Liver (tissue), 9 donors: ENCODE measurements around the gene LSM10. TPM values are rescaled to one million over a fixed set of nuclear protein-coding genes. Genes with fewer than 3 reads are reported as not detected.

Source experiments
- DNase-seq: peaks from one replicate; pipeline ENCODE4 v3.0.0-alpha.2; 2017; ENCODE audit warnings: low spot score
- H3K27ac ChIP-seq, 2 donors: one replicate each; pipeline ENCODE4 v1.7.0; 2013; ENCODE audit warnings: inconsistent platforms in 2 of 2, low read length in 2 of 2, control low read depth in 1 of 2, low read depth in 1 of 2, mild to moderate bottlenecking in 1 of 2
- H3K27me3 ChIP-seq, 4 donors: one replicate each; pipeline versions ENCODE4 v1.6.1 to v1.7.0; 2013; ENCODE audit warnings: low read length in 3 of 4, inconsistent platforms in 1 of 4, mild to moderate bottlenecking in 1 of 4, moderate library complexity in 1 of 4; ENCODE audit not compliant: control insufficient read depth in 4 of 4, insufficient read depth in 4 of 4
- H3K36me3 ChIP-seq, 4 donors: one replicate each; pipeline versions ENCODE4 v1.6.1 to v1.7.0; 2013; ENCODE audit warnings: low read length in 3 of 4, mild to moderate bottlenecking in 3 of 4, low read depth in 1 of 4, moderate library complexity in 1 of 4; ENCODE audit not compliant: control insufficient read depth in 4 of 4, insufficient read depth in 3 of 4
- H3K4me1 ChIP-seq, 4 donors: one replicate each; pipeline versions ENCODE4 v1.6.1 to v1.7.0; 2013; ENCODE audit warnings: low read length in 3 of 4, mild to moderate bottlenecking in 3 of 4, moderate library complexity in 1 of 4; ENCODE audit not compliant: control insufficient read depth in 4 of 4, insufficient read depth in 4 of 4
- H3K4me3 ChIP-seq, 3 donors: one replicate each; pipeline versions ENCODE4 v1.6.1 to v1.7.0; 2013; ENCODE audit warnings: low read length in 3 of 3, control low read depth in 1 of 3, low read depth in 1 of 3, mild to moderate bottlenecking in 1 of 3
- H3K9ac ChIP-seq, 2 donors: one replicate each; pipeline ENCODE4 v1.7.0; 2013; ENCODE audit warnings: low read length in 2 of 2, mild to moderate bottlenecking in 2 of 2, moderate library complexity in 2 of 2, control low read depth in 1 of 2, low read depth in 1 of 2
- H3K9me3 ChIP-seq, 4 donors: one replicate each; pipeline versions ENCODE4 v1.6.1 to v1.7.0; 2013; ENCODE audit warnings: low read length in 3 of 4; ENCODE audit not compliant: control insufficient read depth in 4 of 4
- EGR1 ChIP-seq, 2 donors: IDR thresholded peaks; 2 replicates each; pipeline ENCODE4 v1.6.1; 2016 to 2018; ENCODE audit warnings: antibody characterized with exemption in 2 of 2, low read depth in 2 of 2
- FOXA1 ChIP-seq: IDR thresholded peaks from 2 replicates; pipeline ENCODE4 v1.6.1; 2016; ENCODE audit warnings: antibody characterized with exemption
- FOXA2 ChIP-seq: IDR thresholded peaks from 2 replicates; pipeline ENCODE4 v1.6.1; 2016; ENCODE audit warnings: antibody characterized with exemption
- GABPA ChIP-seq, 2 donors: IDR thresholded peaks in 1 of 2; conservative IDR thresholded peaks in 1 of 2; 2 replicates each; pipeline ENCODE4 v1.6.1; 2016; ENCODE audit warnings: antibody characterized with exemption in 2 of 2, mild to moderate bottlenecking in 1 of 2, moderate library complexity in 1 of 2
- HNF4A ChIP-seq, 2 donors: conservative IDR thresholded peaks; 2 replicates each; pipeline ENCODE4 v1.6.1; 2016; ENCODE audit warnings: antibody characterized with exemption in 2 of 2, mild to moderate bottlenecking in 2 of 2
- HNF4G ChIP-seq: IDR thresholded peaks from 2 replicates; pipeline ENCODE4 v1.6.1; 2016; ENCODE audit warnings: antibody characterized with exemption
- JUND ChIP-seq, 2 donors: IDR thresholded peaks; 2 replicates each; pipeline ENCODE4 v1.6.1; 2016; ENCODE audit warnings: antibody characterized with exemption in 2 of 2
- NR2F2 ChIP-seq: IDR thresholded peaks from 2 replicates; pipeline ENCODE4 v1.6.1; 2016; ENCODE audit warnings: antibody characterized with exemption
- RAD21 ChIP-seq, 2 donors: IDR thresholded peaks; 2 replicates each; pipeline ENCODE4 v1.6.1; 2016; ENCODE audit warnings: antibody characterized with exemption in 2 of 2, mild to moderate bottlenecking in 2 of 2
- RXRA ChIP-seq, 2 donors: IDR thresholded peaks; 2 replicates each; pipeline ENCODE4 v1.6.1; 2017 to 2018; ENCODE audit warnings: antibody characterized with exemption in 2 of 2, mild to moderate bottlenecking in 1 of 2
- SP1 ChIP-seq: IDR thresholded peaks from 2 replicates; pipeline ENCODE4 v1.6.1; 2018; ENCODE audit warnings: antibody characterized with exemption, mild to moderate bottlenecking
- TAF1 ChIP-seq: conservative IDR thresholded peaks from 2 replicates; pipeline ENCODE4 v1.6.1; 2016; ENCODE audit warnings: antibody characterized with exemption, mild to moderate bottlenecking
- YY1 ChIP-seq: IDR thresholded peaks from 2 replicates; pipeline ENCODE4 v1.6.1; 2016; ENCODE audit warnings: antibody characterized with exemption, mild to moderate bottlenecking
- WGBS: extraction: QIAGEN DNeasy Blood & Tissue Kit; methylation state at CpG from one replicate; pipeline ENCODE4 v1.1.7; 2013; 5-methylcytosine and 5-hydroxymethylcytosine counted together
- polyA plus RNA-seq, 2 donors: library from polyadenylated mRNA; stranded (reverse) in 1 of 2; unstranded in 1 of 2; fragments of 200-250 nt in 1 of 2; fragments of >200 nt in 1 of 2; fragmentation: Nextera tagmentation in 1 of 2; extraction: Ambion mirVana in 1 of 2; gene quantifications; one replicate each; pipeline versions ENCODE4 v1.2.1 to v1.2.3, GENCODE V29; 2013 to 2015
- total RNA-seq, 2 donors: library from RNA; depleted of rRNA; stranded (reverse); fragments of >200 nt; gene quantifications; one replicate each; pipeline ENCODE4 v1.2.3, GENCODE V29; 2014
- TF ChIP-seq, protein P1 (sequence below): IDR thresholded peaks from 2 replicates; pipeline ENCODE4 v1.6.1; 2016; ENCODE audit warnings: antibody characterized with exemption
- TF ChIP-seq, protein P2 (sequence below): fragments of 150-350 bp; IDR thresholded peaks from 2 replicates; pipeline ENCODE4 v1.5.1; 2017; ENCODE audit warnings: improper control_type of control experiment, low read depth, low read length; ENCODE audit not compliant: missing input control
- TF ChIP-seq, protein P3 (sequence below): IDR thresholded peaks from 2 replicates; pipeline ENCODE4 v1.6.1; 2016; ENCODE audit warnings: antibody characterized with exemption, mild to moderate bottlenecking
- TF ChIP-seq, protein P4 (sequence below): IDR thresholded peaks from 2 replicates; pipeline ENCODE4 v1.6.1; 2016; ENCODE audit warnings: antibody characterized with exemption
- TF ChIP-seq, protein P5 (sequence below): IDR thresholded peaks from 2 replicates; pipeline ENCODE4 v1.6.1; 2016; ENCODE audit warnings: antibody characterized with exemption
- donor health status: healthy.
- donor health status: healthy.
- donor health status: healthy.
- donor health status: healthy.
- donor health status: healthy.

The LSM10 gene
- total and polyA plus RNA-seq, 4 donors = 6.2 to 45.2 (median 24.1) TPM

DNA sequence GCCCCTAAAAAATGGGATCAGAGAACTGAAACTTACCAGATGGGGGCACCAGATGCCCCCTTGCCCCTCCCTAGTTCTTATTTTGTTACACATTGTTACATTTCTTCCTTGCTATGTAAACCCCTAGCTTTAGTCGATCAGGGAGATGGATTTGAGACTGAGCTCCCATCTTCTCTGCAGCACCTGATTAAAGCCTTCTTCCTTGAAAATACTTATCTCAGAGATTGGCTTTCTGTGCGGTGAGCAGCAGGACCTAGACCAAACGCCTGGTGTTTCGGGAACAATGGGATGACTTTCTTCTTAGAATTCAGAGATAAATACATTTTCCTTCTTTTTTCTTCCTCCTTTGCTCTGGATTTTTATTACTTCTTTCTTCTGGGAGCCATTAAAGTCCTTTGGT is 16.7 kb upstream of the LSM10 start:
- DNase-seq = no peak
- no peaks in the 10 kb centered on the region for H3K9me3 ChIP-seq
- no peaks in the 10 kb centered on the region for H3K36me3 ChIP-seq
- H3K27ac ChIP-seq = no peak overlapping the region
- no peaks in the 10 kb centered on the region for H3K27me3 ChIP-seq
- no peaks in the 10 kb centered on the region for H3K4me1 ChIP-seq
- TF ChIP-seq TAF1 (no peak), SP1 (no peak), EGR1 (IDR thresholded peaks at IDR 0.05; ENCODE audit: low read depth in 2 of 2) (no peak), FOXA2 (no peak), GABPA (IDR thresholded peaks at IDR 0.05 in 1 of 2, conservative IDR thresholded peaks at IDR 0.05 in 1 of 2) (no peak), RAD21 (IDR thresholded peaks at IDR 0.05) (no peak), HNF4G (no peak), FOXA1 (no peak), JUND (IDR thresholded peaks at IDR 0.05) (no peak), NR2F2 (no peak), HNF4A (conservative IDR thresholded peaks at IDR 0.05) (no peak), RXRA (IDR thresholded peaks at IDR 0.05) (no peak), YY1 (no peak)
- TF ChIP-seq, protein P1, sequence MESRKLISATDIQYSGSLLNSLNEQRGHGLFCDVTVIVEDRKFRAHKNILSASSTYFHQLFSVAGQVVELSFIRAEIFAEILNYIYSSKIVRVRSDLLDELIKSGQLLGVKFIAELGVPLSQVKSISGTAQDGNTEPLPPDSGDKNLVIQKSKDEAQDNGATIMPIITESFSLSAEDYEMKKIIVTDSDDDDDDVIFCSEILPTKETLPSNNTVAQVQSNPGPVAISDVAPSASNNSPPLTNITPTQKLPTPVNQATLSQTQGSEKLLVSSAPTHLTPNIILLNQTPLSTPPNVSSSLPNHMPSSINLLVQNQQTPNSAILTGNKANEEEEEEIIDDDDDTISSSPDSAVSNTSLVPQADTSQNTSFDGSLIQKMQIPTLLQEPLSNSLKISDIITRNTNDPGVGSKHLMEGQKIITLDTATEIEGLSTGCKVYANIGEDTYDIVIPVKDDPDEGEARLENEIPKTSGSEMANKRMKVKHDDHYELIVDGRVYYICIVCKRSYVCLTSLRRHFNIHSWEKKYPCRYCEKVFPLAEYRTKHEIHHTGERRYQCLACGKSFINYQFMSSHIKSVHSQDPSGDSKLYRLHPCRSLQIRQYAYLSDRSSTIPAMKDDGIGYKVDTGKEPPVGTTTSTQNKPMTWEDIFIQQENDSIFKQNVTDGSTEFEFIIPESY = no peak
- TF ChIP-seq, protein P2, sequence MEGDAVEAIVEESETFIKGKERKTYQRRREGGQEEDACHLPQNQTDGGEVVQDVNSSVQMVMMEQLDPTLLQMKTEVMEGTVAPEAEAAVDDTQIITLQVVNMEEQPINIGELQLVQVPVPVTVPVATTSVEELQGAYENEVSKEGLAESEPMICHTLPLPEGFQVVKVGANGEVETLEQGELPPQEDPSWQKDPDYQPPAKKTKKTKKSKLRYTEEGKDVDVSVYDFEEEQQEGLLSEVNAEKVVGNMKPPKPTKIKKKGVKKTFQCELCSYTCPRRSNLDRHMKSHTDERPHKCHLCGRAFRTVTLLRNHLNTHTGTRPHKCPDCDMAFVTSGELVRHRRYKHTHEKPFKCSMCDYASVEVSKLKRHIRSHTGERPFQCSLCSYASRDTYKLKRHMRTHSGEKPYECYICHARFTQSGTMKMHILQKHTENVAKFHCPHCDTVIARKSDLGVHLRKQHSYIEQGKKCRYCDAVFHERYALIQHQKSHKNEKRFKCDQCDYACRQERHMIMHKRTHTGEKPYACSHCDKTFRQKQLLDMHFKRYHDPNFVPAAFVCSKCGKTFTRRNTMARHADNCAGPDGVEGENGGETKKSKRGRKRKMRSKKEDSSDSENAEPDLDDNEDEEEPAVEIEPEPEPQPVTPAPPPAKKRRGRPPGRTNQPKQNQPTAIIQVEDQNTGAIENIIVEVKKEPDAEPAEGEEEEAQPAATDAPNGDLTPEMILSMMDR = no peak
- TF ChIP-seq, protein P3, sequence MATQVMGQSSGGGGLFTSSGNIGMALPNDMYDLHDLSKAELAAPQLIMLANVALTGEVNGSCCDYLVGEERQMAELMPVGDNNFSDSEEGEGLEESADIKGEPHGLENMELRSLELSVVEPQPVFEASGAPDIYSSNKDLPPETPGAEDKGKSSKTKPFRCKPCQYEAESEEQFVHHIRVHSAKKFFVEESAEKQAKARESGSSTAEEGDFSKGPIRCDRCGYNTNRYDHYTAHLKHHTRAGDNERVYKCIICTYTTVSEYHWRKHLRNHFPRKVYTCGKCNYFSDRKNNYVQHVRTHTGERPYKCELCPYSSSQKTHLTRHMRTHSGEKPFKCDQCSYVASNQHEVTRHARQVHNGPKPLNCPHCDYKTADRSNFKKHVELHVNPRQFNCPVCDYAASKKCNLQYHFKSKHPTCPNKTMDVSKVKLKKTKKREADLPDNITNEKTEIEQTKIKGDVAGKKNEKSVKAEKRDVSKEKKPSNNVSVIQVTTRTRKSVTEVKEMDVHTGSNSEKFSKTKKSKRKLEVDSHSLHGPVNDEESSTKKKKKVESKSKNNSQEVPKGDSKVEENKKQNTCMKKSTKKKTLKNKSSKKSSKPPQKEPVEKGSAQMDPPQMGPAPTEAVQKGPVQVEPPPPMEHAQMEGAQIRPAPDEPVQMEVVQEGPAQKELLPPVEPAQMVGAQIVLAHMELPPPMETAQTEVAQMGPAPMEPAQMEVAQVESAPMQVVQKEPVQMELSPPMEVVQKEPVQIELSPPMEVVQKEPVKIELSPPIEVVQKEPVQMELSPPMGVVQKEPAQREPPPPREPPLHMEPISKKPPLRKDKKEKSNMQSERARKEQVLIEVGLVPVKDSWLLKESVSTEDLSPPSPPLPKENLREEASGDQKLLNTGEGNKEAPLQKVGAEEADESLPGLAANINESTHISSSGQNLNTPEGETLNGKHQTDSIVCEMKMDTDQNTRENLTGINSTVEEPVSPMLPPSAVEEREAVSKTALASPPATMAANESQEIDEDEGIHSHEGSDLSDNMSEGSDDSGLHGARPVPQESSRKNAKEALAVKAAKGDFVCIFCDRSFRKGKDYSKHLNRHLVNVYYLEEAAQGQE = no peak
- TF ChIP-seq, protein P4, sequence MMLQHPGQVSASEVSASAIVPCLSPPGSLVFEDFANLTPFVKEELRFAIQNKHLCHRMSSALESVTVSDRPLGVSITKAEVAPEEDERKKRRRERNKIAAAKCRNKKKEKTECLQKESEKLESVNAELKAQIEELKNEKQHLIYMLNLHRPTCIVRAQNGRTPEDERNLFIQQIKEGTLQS = no peak
- TF ChIP-seq, protein P5, sequence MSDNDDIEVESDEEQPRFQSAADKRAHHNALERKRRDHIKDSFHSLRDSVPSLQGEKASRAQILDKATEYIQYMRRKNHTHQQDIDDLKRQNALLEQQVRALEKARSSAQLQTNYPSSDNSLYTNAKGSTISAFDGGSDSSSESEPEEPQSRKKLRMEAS = no peak
- H3K4me3 ChIP-seq = no peak overlapping the region
- 95% methylated on average over 4 of the region's 4 CpGs for WGBS
- H3K9ac ChIP-seq = no peak overlapping the region
